Measurements from ENCODE around the gene HEG1.

The HEG1 gene

DNA sequence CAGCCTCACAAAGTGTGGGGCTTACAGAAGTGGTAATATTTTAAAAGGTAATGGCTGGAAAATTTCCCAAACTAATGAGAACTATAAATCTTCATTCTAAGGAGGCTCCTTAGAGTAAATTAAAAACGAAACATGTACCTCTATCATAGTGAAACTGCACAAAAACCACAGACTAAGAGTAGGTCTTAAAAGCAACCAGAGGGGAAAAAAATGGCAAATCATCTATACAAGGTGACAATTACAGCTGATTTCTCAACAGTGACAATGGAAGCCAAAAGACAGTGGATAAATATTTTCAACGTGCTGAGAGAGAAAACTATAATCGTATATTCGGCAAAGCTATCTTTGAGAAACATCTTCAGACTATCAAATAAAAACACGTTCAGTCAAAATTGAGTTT lies 20.6 kb downstream of the HEG1 start:
- Histone ChIP-seq H3K9me3 (replicated peaks; ENCODE audit: insufficient read depth, low read length) (no peaks in the 10 kb centered on the region), H3K4me3 (ENCODE audit: low read length) (no peak overlapping the region), H3K27ac (ENCODE audit: low read length) (no peak overlapping the region), H3K4me1 (ENCODE audit: low read length) (no peaks in the 10 kb centered on the region), H3K36me3 (replicated peaks; ENCODE audit: insufficient read depth, low read length) (no peaks in the 10 kb centered on the region), H3K9ac (ENCODE audit: low read length) (no peak overlapping the region), H3K9me2 (replicated peaks; ENCODE audit: insufficient read depth, low read length) (no peaks in the 10 kb centered on the region), H3F3A (ENCODE audit: insufficient read depth, low read length) (no peaks in the 10 kb centered on the region), H4K20me1 (ENCODE audit: insufficient read depth, low read length) (no peaks in the 10 kb centered on the region), H3K27me3 (replicated peaks; ENCODE audit: insufficient read depth, low read length) (no peaks in the 10 kb centered on the region), H3K4me2 (ENCODE audit: low read depth, low read length) (no peak overlapping the region), H2AFZ (ENCODE audit: low read length) (no peak overlapping the region), H3K79me2 (ENCODE audit: low read length) (no peaks in the 10 kb centered on the region)
- DNase-seq: peak; percentile 58
- TF ChIP-seq EZH2 (optimal IDR thresholded peaks at IDR 0.05; ENCODE audit: low read depth, low read length) (no peak), EZH2phosphoT487 (IDR thresholded peaks at IDR 0.05; ENCODE audit: low read length) (no peak)
- TF ChIP-seq, protein P1, sequence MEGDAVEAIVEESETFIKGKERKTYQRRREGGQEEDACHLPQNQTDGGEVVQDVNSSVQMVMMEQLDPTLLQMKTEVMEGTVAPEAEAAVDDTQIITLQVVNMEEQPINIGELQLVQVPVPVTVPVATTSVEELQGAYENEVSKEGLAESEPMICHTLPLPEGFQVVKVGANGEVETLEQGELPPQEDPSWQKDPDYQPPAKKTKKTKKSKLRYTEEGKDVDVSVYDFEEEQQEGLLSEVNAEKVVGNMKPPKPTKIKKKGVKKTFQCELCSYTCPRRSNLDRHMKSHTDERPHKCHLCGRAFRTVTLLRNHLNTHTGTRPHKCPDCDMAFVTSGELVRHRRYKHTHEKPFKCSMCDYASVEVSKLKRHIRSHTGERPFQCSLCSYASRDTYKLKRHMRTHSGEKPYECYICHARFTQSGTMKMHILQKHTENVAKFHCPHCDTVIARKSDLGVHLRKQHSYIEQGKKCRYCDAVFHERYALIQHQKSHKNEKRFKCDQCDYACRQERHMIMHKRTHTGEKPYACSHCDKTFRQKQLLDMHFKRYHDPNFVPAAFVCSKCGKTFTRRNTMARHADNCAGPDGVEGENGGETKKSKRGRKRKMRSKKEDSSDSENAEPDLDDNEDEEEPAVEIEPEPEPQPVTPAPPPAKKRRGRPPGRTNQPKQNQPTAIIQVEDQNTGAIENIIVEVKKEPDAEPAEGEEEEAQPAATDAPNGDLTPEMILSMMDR (IDR thresholded peaks at IDR 0.05; ENCODE audit: low read length): no peak

DNA sequence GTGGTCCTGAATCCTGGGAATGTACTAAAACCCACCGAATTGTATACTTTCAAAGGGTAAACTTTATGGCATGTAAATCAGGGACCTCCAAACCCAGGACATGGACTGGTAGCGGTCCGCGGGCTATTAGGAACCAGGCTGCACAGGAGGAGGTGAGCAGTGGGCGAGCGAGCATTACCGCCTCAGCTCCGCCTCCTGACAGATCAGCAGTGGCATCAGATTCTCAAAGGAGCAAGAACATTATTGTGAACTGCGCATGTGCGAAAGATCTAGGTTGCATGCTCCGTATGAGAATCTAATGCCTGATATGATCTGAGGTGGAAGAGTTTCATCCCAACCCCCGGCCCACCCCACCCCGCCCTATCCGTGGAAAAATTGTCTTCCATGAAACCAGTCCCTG lies 22.2 kb downstream of the HEG1 start:
- no peak overlapping the region for H3K4me3 ChIP-seq (ENCODE audit: low read length)
- H3K27ac ChIP-seq (ENCODE audit: low read length): no peak overlapping the region
- H3K79me2 ChIP-seq (ENCODE audit: low read length): no peaks in the 10 kb centered on the region
- H3K27me3 ChIP-seq (replicated peaks; ENCODE audit: insufficient read depth, low read length): no peaks in the 10 kb centered on the region
- H3K9me3 ChIP-seq (replicated peaks; ENCODE audit: insufficient read depth, low read length): no peaks in the 10 kb centered on the region
- H3F3A ChIP-seq (ENCODE audit: insufficient read depth, low read length): no peaks in the 10 kb centered on the region
- H3K9ac ChIP-seq (ENCODE audit: low read length): no peak overlapping the region
- no peaks in the 10 kb centered on the region for H3K36me3 ChIP-seq (replicated peaks; ENCODE audit: insufficient read depth, low read length)
- no peak overlapping the region for H2AFZ ChIP-seq (ENCODE audit: low read length)
- no peaks in the 10 kb centered on the region for H3K4me1 ChIP-seq (ENCODE audit: low read length)
- H3K4me2 ChIP-seq (ENCODE audit: low read depth, low read length): no peak overlapping the region
- no peaks in the 10 kb centered on the region for H4K20me1 ChIP-seq (ENCODE audit: insufficient read depth, low read length)
- no peaks in the 10 kb centered on the region for H3K9me2 ChIP-seq (replicated peaks; ENCODE audit: insufficient read depth, low read length)
- TF ChIP-seq EZH2 (optimal IDR thresholded peaks at IDR 0.05; ENCODE audit: low read depth, low read length) (no peak), EZH2phosphoT487 (IDR thresholded peaks at IDR 0.05; ENCODE audit: low read length) (no peak)
- TF ChIP-seq, protein P1 (IDR thresholded peaks at IDR 0.05; ENCODE audit: low read length): no peak
- no peak for DNase-seq

DNA sequence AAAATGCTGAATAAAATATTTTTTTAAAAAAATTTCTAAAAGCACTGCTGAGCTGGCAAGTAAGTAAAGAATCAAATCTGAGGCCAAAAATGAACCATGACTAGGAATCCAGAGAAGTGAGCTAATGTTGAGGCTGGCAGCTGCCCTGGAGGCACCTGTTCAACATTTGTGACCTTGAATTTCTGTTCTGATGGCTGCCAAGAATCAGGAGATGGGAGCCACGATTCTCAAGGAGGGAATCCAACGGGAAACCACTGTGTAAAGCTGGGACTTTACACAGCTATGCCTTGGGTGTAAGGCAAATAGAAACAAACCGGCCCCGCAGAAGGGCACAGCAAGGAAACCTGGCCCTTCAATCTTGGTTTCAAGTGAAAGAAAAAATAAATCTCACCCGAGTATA lies 22.7 kb downstream of the HEG1 start:
- Histone ChIP-seq H3K9ac (ENCODE audit: low read length) (no peak overlapping the region), H3K27me3 (replicated peaks; ENCODE audit: insufficient read depth, low read length) (no peaks in the 10 kb centered on the region), H3K27ac (ENCODE audit: low read length) (no peak overlapping the region), H3K9me3 (replicated peaks; ENCODE audit: insufficient read depth, low read length) (no peaks in the 10 kb centered on the region), H3F3A (ENCODE audit: insufficient read depth, low read length) (no peaks in the 10 kb centered on the region), H2AFZ (ENCODE audit: low read length) (no peak overlapping the region), H3K79me2 (ENCODE audit: low read length) (no peaks in the 10 kb centered on the region), H3K4me3 (ENCODE audit: low read length) (no peak overlapping the region), H3K4me2 (ENCODE audit: low read depth, low read length) (no peak overlapping the region), H4K20me1 (ENCODE audit: insufficient read depth, low read length) (no peaks in the 10 kb centered on the region), H3K9me2 (replicated peaks; ENCODE audit: insufficient read depth, low read length) (no peaks in the 10 kb centered on the region), H3K36me3 (replicated peaks; ENCODE audit: insufficient read depth, low read length) (no peaks in the 10 kb centered on the region), H3K4me1 (ENCODE audit: low read length) (no peaks in the 10 kb centered on the region)
- no peak for DNase-seq
- TF ChIP-seq EZH2 (optimal IDR thresholded peaks at IDR 0.05; ENCODE audit: low read depth, low read length) (no peak), EZH2phosphoT487 (IDR thresholded peaks at IDR 0.05; ENCODE audit: low read length) (no peak)

DNA sequence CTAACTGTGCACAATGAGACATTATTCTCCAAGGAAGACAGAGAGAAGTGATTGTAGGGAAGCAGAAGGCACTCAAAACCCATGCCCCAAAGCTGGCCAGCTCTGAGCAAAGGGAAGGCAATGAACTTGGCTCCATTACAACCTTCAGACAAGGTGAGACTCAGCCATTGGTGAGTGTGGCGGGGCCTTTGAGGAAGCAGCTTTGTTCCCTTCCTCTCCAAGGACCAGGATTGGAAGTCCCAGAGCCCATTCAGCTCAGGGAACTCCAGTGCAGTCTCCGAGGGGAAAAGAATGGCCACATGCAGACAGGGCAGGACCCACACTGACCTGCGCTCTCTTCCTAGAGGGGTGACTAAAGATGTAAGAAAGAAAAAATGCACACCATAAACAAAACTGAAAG lies 23.1 kb downstream of the HEG1 start:
- no peaks in the 10 kb centered on the region for H3K9me2 ChIP-seq (replicated peaks; ENCODE audit: insufficient read depth, low read length)
- no peaks in the 10 kb centered on the region for H3K9me3 ChIP-seq (replicated peaks; ENCODE audit: insufficient read depth, low read length)
- H3K4me3 ChIP-seq (ENCODE audit: low read length): no peak overlapping the region
- no peak overlapping the region for H3K4me2 ChIP-seq (ENCODE audit: low read depth, low read length)
- no peaks in the 10 kb centered on the region for H3K36me3 ChIP-seq (replicated peaks; ENCODE audit: insufficient read depth, low read length)
- DNase-seq: no peak
- H3K9ac ChIP-seq (ENCODE audit: low read length): no peak overlapping the region
- no peaks in the 10 kb centered on the region for H3K79me2 ChIP-seq (ENCODE audit: low read length)
- no peaks in the 10 kb centered on the region for H4K20me1 ChIP-seq (ENCODE audit: insufficient read depth, low read length)
- H3K27me3 ChIP-seq (replicated peaks; ENCODE audit: insufficient read depth, low read length): no peaks in the 10 kb centered on the region
- no peaks in the 10 kb centered on the region for H3K4me1 ChIP-seq (ENCODE audit: low read length)
- H3F3A ChIP-seq (ENCODE audit: insufficient read depth, low read length): no peaks in the 10 kb centered on the region
- no peak for TF ChIP-seq EZH2 (optimal IDR thresholded peaks at IDR 0.05; ENCODE audit: low read depth, low read length)
- TF ChIP-seq EZH2phosphoT487 (IDR thresholded peaks at IDR 0.05; ENCODE audit: low read length): no peak
- TF ChIP-seq, protein P1 (IDR thresholded peaks at IDR 0.05; ENCODE audit: low read length): no peak
- H2AFZ ChIP-seq (ENCODE audit: low read length): no peak overlapping the region
- H3K27ac ChIP-seq (ENCODE audit: low read length): no peak overlapping the region
